A549 (cell line): ENCODE measurements around the gene SHISAL2A. TPM values are rescaled to one million over a fixed set of nuclear protein-coding genes. Genes with fewer than 3 reads are reported as not detected.

Experiments
- ATAC-seq, 2 experiments: fragments of 200-7000 bp in 1 of 2; fragments of >200 bp in 1 of 2; cut with Nextera tagmentation in 1 of 2; cut with Tn5 transposase in 1 of 2; 3 replicates each; pipeline versions ENCODE4 v1.8.0 to v1.9.1; 2018 to 2020; ENCODE audit warnings: mild to moderate bottlenecking in 1 of 2, moderate library complexity in 1 of 2
- CTCF ChIA-PET: fragments of 300-600 bp; sonication (Branson Sonifier 250); formaldehyde crosslinking; extraction: SDS; loops from one replicate; lab custom pipeline; 2021; ENCODE audit warnings: antibody characterized with exemption, inconsistent platforms; lab: Yijun Ruan, JAX
- POLR2A ChIA-PET: fragments of 350-600 bp; formaldehyde crosslinking; extraction: SDS; loops from one replicate; lab custom pipeline; 2021; ENCODE audit warnings: antibody characterized with exemption, inconsistent platforms; lab: Yijun Ruan, JAX
- DNase-seq, 2 experiments: peaks; one replicate each; pipeline versions ENCODE4 v3.0.0 to v3.0.0-alpha.2; 2011 to 2016; ENCODE audit warnings: low read depth in 1 of 2, low spot score in 1 of 2
- FAIRE-seq: peaks from 2 replicates; lab custom pipeline; 2011; peaks lifted over from hg19 to GRCh38; lab: Jason Lieb, UNC
- H3K27ac ChIP-seq, 2 experiments: fragments of >200 bp; sonication (Bioruptor Twin); formaldehyde crosslinking; 3 replicates each; pipeline ENCODE4 v1.5.1; 2016 to 2017
- H3K4me1 ChIP-seq: fragments of >200 bp; sonication (Bioruptor Twin); formaldehyde crosslinking; 3 replicates; pipeline ENCODE4 v1.6.1; 2016
- H3K4me2 ChIP-seq: fragments of >200 bp; sonication (Bioruptor Twin); formaldehyde crosslinking; 3 replicates; pipeline ENCODE4 v1.6.1; 2016
- H3K4me3 ChIP-seq: fragments of >200 bp; sonication (Bioruptor Twin); formaldehyde crosslinking; 3 replicates; pipeline ENCODE4 v1.5.1; 2016
- H3K9me3 ChIP-seq: fragments of >200 bp; sonication (Bioruptor Twin); formaldehyde crosslinking; 3 replicates; pipeline ENCODE4 v1.6.1; 2016
- CBX2 ChIP-seq: fragments of 200-600 bp; sonication (generic); IDR thresholded peaks from 2 replicates; pipeline ENCODE4 v1.6.1; 2016; ENCODE audit warnings: low read depth, mild to moderate bottlenecking, borderline replicate concordance
- CBX8 ChIP-seq: fragments of 200-600 bp; sonication (generic); IDR thresholded peaks from 2 replicates; pipeline ENCODE4 v1.6.1; 2016
- CEBPB ChIP-seq, 2 experiments: fragments of >200 bp in 1 of 2; sonication (Bioruptor Twin) in 1 of 2; formaldehyde crosslinking in 1 of 2; IDR thresholded peaks; 2 replicates each; pipeline ENCODE4 v1.6.1; 2012 to 2016
- CHD2 ChIP-seq: fragments of 150-350 bp; IDR thresholded peaks from 2 replicates; pipeline ENCODE4 v1.6.1; 2014; ENCODE audit warnings: low read length; ENCODE audit not compliant: partially characterized antibody
- CHD4 ChIP-seq: fragments of 200-600 bp; sonication (generic); IDR thresholded peaks from 2 replicates; pipeline ENCODE4 v1.6.1; 2016; ENCODE audit warnings: antibody characterized with exemption, mild to moderate bottlenecking, borderline replicate concordance
- CTCF ChIP-seq: fragments of >200 bp; sonication (Bioruptor Twin); formaldehyde crosslinking; IDR thresholded peaks from 3 replicates; pipeline ENCODE4 v1.5.1; 2016
- EHF ChIP-seq: fragments of 250-450 bp; sonication (Bioruptor Pico); IDR thresholded peaks from 2 replicates; pipeline ENCODE4 v1.5.0; 2020; ENCODE audit warnings: mild to moderate bottlenecking
- ELK1 ChIP-seq: fragments of 150-350 bp; IDR thresholded peaks from 2 replicates; pipeline ENCODE4 v1.6.1; 2014; ENCODE audit warnings: low read depth, mild to moderate bottlenecking, low read length
- EP300 ChIP-seq, 2 experiments: fragments of >200 bp; sonication (Bioruptor Twin); formaldehyde crosslinking; IDR thresholded peaks; 2 replicates in 1 of 2; 3 replicates in 1 of 2; pipeline ENCODE4 v1.6.1; 2016 to 2017
- FOSL2 ChIP-seq, 2 experiments: fragments of 450-650 bp in 1 of 2; fragments of >200 bp in 1 of 2; sonication (Bioruptor Twin) in 1 of 2; formaldehyde crosslinking; IDR thresholded peaks; 2 replicates each; pipeline versions ENCODE4 v1.5.0 to v1.6.1; 2016 to 2020; ENCODE audit warnings: mild to moderate bottlenecking in 1 of 2, moderate library complexity in 1 of 2
- FOXS1 ChIP-seq: fragments of 250-450 bp; sonication (Bioruptor Pico); IDR thresholded peaks from 2 replicates; pipeline ENCODE4 v1.5.0; 2020; ENCODE audit warnings: mild to moderate bottlenecking, moderate library complexity
- HDAC2 ChIP-seq: fragments of 200-600 bp; sonication (generic); IDR thresholded peaks from 2 replicates; pipeline ENCODE4 v1.6.1; 2016
- HEYL ChIP-seq: fragments of 250-450 bp; sonication (Bioruptor Pico); IDR thresholded peaks from 2 replicates; pipeline ENCODE4 v1.8.0; 2021; ENCODE audit warnings: mild to moderate bottlenecking, moderate library complexity
- HOXB13 ChIP-seq: fragments of 250-450 bp; sonication (Bioruptor Pico); IDR thresholded peaks from 2 replicates; pipeline ENCODE4 v1.5.0; 2020; ENCODE audit warnings: low read depth, mild to moderate bottlenecking, moderate library complexity
- HOXB5 ChIP-seq: fragments of 250-450 bp; sonication (Bioruptor Pico); IDR thresholded peaks from 2 replicates; pipeline ENCODE4 v1.5.0; 2020; ENCODE audit warnings: mild to moderate bottlenecking, moderate library complexity
- JUN ChIP-seq, 2 experiments: fragments of >200 bp; sonication (Bioruptor Twin); formaldehyde crosslinking; IDR thresholded peaks; 2 replicates in 1 of 2; 3 replicates in 1 of 2; pipeline ENCODE4 v1.6.1; 2016 to 2017
- JUNB ChIP-seq: fragments of >200 bp; sonication (Bioruptor Twin); formaldehyde crosslinking; IDR thresholded peaks from 2 replicates; pipeline ENCODE4 v1.6.1; 2016
- MAFK ChIP-seq: fragments of 450-650 bp; IDR thresholded peaks from 2 replicates; pipeline ENCODE4 v1.6.1; 2014; ENCODE audit not compliant: partially characterized antibody
- NFE2L2 ChIP-seq: fragments of 150-350 bp; conservative IDR thresholded peaks from 2 replicates; pipeline ENCODE4 v1.6.1; 2014; ENCODE audit warnings: low read length
- PBX3 ChIP-seq: IDR thresholded peaks from 2 replicates; pipeline ENCODE4 v1.6.1; 2012
- PHF8 ChIP-seq: fragments of 200-600 bp; sonication (generic); IDR thresholded peaks from 2 replicates; pipeline ENCODE4 v1.6.1; 2016; ENCODE audit warnings: low read depth, mild to moderate bottlenecking, antibody characterized with exemption, moderate library complexity, borderline replicate concordance
- RARB ChIP-seq: fragments of 250-450 bp; sonication (Bioruptor Pico); IDR thresholded peaks from 2 replicates; pipeline ENCODE4 v1.8.0; 2021; ENCODE audit warnings: mild to moderate bottlenecking, moderate library complexity
- REST ChIP-seq: fragments of 200-600 bp; sonication (generic); IDR thresholded peaks from 2 replicates; pipeline ENCODE4 v1.6.1; 2016; ENCODE audit warnings: antibody characterized with exemption, mild to moderate bottlenecking, moderate library complexity
- SMC3 ChIP-seq: fragments of >200 bp; sonication (Bioruptor Twin); formaldehyde crosslinking; IDR thresholded peaks from 3 replicates; pipeline ENCODE4 v1.6.1; 2018; ENCODE audit warnings: inconsistent platforms
- ZC3H11A ChIP-seq: fragments of 450-650 bp; IDR thresholded peaks from 2 replicates; pipeline ENCODE4 v1.6.1; 2014; ENCODE audit warnings: antibody characterized with exemption, mild to moderate bottlenecking
- ZFP36 ChIP-seq: fragments of 450-650 bp; IDR thresholded peaks from 2 replicates; pipeline ENCODE4 v1.6.1; 2014; ENCODE audit warnings: borderline replicate concordance; ENCODE audit not compliant: partially characterized antibody
- ZNF302 ChIP-seq: fragments of 250-450 bp; sonication (Bioruptor Pico); IDR thresholded peaks from 2 replicates; pipeline ENCODE4 v1.9.0; 2021; ENCODE audit warnings: inconsistent platforms, mild to moderate bottlenecking, moderate library complexity
- WGBS: methylation state at CpG from one replicate; pipeline ENCODE4 v1.1.6; 2017; ENCODE audit errors: missing lambda C conversion rate; 5-methylcytosine and 5-hydroxymethylcytosine counted together
- polyA plus RNA-seq, 4 experiments: library from polyadenylated mRNA; depleted of rRNA in 3 of 4; stranded (reverse); fragments of >200 nt; fragmentation: RNase III in 1 of 4; extraction: RNeasy Plus Mini Kit Qiagen cat#74134 plus additional on column Dnase treatment in 1 of 4; gene quantifications; 2 replicates in 3 of 4; 3 replicates in 1 of 4; pipeline ENCODE4 v1.2.3, GENCODE V29; 2011 to 2017
- TF ChIP-seq, protein P1 (sequence below): fragments of 450-650 bp; IDR thresholded peaks from 2 replicates; pipeline ENCODE4 v1.6.1; 2014; ENCODE audit warnings: antibody characterized with exemption

Gene SHISAL2A
- polyA plus RNA-seq, 2 of the 4 experiments (the other 2 are of a cell fraction), result not detected

DNA sequence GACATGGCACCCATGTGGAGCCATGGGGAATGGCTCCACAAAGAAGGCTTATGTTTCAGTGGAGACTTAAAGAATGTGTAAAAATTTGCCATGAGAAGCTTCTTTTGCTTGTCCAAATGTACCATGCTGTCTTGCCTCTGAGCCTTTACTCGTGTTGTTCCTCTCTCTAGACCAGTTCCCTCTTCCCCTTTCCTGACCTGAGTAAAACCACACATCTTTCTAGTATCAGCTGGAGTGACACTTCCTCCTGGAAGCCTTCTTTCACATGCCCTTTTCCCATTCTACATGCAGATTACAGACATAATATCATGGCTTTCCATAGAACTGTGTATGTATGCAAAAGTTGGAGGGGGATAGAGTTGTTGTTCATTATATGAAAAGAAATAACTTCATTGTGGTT is 44.4 kb upstream of the SHISAL2A start:
- Histone ChIP-seq H3K27ac (no peak overlapping the region), H3K4me1 (no peaks in the 10 kb centered on the region), H3K4me2 (no peak overlapping the region), H3K4me3 (no peak overlapping the region), H3K9me3 (no peaks in the 10 kb centered on the region)
- 0% methylated on average over 1 of the region's 1 CpG for WGBS
- ChIA-PET CTCF (no interaction called here), POLR2A (no interaction called here)
- FAIRE-seq, result no peak
- ATAC-seq, result no peak
- TF ChIP-seq SMC3 (no peak), CHD4 (no peak), HDAC2 (no peak), HEYL (CRISPR knock-in tag) (no peak), JUNB (no peak), ELK1 (no peak), CEBPB (IDR thresholded peaks at IDR 0.05) (no peak), PBX3 (no peak), FOSL2 (IDR thresholded peaks at IDR 0.05) (no peak), FOSL2 (CRISPR knock-in tag; IDR thresholded peaks at IDR 0.05) (no peak), HOXB5 (CRISPR knock-in tag) (no peak), EHF (no peak), PHF8 (no peak), MAFK (no peak), CTCF (no peak), ZC3H11A (no peak), EP300 (IDR thresholded peaks at IDR 0.05) (no peak), RARB (no peak), FOXS1 (no peak), CBX8 (no peak), REST (no peak)
- DNase-seq, result no peak

GRCh38 chr1:52590266-52590665 is 42.7 kb upstream of the SHISAL2A start:
- no peaks in the 10 kb centered on the region for H3K9me3 ChIP-seq
- ATAC-seq (no peak), FAIRE-seq (no peak), DNase-seq (no peak)
- ChIA-PET POLR2A (no interaction called here), CTCF (no interaction called here)
- H3K4me3 ChIP-seq, result no peak overlapping the region
- H3K4me2 ChIP-seq, result no peak overlapping the region
- no peak overlapping the region for H3K27ac ChIP-seq
- no peaks in the 10 kb centered on the region for H3K4me1 ChIP-seq
- 46% methylated on average over 6 of the region's 6 CpGs for WGBS
- TF ChIP-seq NFE2L2 (no peak), REST (no peak), ZFP36 (no peak), JUNB (no peak), ZNF302 (CRISPR knock-in tag) (no peak), CBX2 (no peak), RARB (no peak), CHD2 (no peak), HOXB13 (CRISPR knock-in tag) (no peak), JUN (IDR thresholded peaks at IDR 0.05) (no peak)
- TF ChIP-seq, protein P1, sequence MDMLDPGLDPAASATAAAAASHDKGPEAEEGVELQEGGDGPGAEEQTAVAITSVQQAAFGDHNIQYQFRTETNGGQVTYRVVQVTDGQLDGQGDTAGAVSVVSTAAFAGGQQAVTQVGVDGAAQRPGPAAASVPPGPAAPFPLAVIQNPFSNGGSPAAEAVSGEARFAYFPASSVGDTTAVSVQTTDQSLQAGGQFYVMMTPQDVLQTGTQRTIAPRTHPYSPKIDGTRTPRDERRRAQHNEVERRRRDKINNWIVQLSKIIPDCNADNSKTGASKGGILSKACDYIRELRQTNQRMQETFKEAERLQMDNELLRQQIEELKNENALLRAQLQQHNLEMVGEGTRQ, result no peak
